Measurements from ENCODE around the gene SPINT2.
"Not testable (repeated sequence)": the region's sequence is repeated elsewhere in the genome, so short reads cannot be mapped to it uniquely, and the experiment has no call there.

The SPINT2 gene

DNA sequence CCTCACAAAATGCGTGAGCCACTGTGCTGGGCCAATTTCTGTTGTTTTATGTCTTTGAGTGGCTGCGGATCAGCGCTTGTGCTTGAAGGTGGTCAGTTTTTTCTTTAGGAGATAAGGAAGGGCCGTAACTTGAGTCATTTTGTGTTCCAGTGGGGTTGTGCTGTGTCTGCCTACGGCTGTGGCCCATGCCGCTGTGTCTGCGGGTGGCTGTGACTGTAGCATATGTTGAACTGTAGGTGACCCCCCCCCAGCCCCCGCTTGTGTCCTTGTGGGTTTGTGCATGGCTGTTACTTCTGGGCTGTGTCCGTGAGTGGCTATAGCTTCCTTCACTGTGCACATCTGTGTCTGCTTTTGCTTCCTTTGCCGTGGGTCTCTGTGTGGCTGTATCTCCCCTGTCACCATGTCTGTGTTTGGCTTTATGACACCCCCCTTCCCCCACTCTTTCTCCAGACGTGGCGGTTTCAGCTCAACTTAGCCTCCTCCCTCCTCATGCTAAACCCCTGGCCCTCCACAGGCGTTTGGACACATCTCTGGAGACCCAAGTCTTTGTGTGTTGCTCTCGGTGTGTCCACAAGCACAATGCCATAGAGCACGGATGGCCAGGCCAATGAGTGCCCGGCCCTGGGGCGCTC, 8.9 kb upstream of the SPINT2 start:
- H3K4me3 ChIP-seq (ENCODE audit: low read depth, low read length) = peak overlapping the region; percentile 39
- no peaks in the 10 kb centered on the region for H3K36me3 ChIP-seq (replicated peaks)
- DNase-seq = peak; percentile 67
- no peaks in the 10 kb centered on the region for H3K27me3 ChIP-seq (replicated peaks)
- in situ Hi-C loops (cut with HindIII; ENCODE audit: low pct_ligation_motif_present, low sequenced_read_pairs) = no loop called here
- TF ChIP-seq, protein P1, sequence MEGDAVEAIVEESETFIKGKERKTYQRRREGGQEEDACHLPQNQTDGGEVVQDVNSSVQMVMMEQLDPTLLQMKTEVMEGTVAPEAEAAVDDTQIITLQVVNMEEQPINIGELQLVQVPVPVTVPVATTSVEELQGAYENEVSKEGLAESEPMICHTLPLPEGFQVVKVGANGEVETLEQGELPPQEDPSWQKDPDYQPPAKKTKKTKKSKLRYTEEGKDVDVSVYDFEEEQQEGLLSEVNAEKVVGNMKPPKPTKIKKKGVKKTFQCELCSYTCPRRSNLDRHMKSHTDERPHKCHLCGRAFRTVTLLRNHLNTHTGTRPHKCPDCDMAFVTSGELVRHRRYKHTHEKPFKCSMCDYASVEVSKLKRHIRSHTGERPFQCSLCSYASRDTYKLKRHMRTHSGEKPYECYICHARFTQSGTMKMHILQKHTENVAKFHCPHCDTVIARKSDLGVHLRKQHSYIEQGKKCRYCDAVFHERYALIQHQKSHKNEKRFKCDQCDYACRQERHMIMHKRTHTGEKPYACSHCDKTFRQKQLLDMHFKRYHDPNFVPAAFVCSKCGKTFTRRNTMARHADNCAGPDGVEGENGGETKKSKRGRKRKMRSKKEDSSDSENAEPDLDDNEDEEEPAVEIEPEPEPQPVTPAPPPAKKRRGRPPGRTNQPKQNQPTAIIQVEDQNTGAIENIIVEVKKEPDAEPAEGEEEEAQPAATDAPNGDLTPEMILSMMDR (IDR thresholded peaks at IDR 0.05; ENCODE audit: low read depth, low read length, missing control alignments) = no peak
- H3K27ac ChIP-seq = no peak overlapping the region

DNA sequence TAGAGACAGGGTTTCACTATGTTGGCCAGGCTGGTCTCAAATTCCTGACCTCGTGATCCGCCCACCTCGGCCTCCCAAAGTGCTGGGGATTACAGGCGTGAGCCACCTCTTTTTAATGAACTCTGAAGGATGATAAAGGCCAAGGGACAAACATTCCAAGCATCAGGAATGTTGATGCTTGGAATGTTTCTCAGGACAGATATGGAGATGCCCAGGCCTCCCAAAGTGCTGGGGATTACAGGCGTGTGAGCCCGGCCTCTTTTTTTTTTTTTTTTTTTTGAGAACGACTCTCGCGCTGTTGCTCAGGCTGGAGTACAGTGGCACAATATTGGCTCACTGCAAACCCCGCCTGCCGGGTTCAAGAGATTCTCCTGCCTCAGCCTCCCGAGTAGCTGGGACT, 2.4 kb upstream of the SPINT2 start:
- H3K36me3 ChIP-seq (replicated peaks); H3K27ac ChIP-seq; H3K27me3 ChIP-seq (replicated peaks); DNase-seq; in situ Hi-C loops (cut with HindIII; ENCODE audit: low pct_ligation_motif_present, low sequenced_read_pairs); H3K4me3 ChIP-seq (ENCODE audit: low read depth, low read length): not testable (repeated sequence)

DNA sequence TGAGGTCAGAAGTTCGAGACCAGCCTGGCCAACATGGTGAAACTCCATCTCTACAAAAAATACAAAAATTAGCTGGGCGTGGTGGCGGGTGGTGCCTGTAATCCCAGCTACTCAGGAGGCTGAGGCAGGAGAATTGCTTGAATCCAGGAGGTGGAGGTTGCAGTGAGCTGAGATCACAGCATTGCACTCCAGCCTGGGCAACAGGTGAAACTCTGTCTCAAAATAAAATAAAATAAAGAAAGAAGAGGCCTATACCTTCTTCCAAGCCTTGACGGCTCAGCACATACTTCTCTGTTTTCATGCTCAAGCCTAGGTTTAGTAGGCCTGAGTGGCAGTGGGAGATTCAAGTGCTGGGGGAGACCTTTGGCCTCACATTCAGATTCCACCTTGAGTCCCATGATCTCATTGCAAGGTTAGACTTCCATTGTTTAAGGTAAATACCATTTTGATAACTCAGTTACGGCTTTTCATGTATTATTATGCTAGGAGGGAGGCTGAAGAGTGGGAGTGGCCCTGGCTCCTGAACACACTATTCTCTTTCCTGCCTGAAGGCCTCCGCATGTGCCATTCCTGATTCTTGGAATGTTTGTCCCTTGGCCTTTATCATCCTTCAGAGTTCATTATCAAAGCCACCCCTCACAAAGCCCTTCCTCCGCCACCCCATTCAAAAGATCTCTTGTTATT, 1.6 kb upstream of the SPINT2 start:
- Histone ChIP-seq H3K27me3 (replicated peaks) (no peaks in the 10 kb centered on the region), H3K4me3 (ENCODE audit: low read depth, low read length) (no peak overlapping the region), H3K27ac (no peak overlapping the region), H3K36me3 (replicated peaks) (no peaks in the 10 kb centered on the region)
- in situ Hi-C loops (cut with HindIII; ENCODE audit: low pct_ligation_motif_present, low sequenced_read_pairs) = no loop called here
- DNase-seq = no peak
- TF ChIP-seq, protein P1 (IDR thresholded peaks at IDR 0.05; ENCODE audit: low read depth, low read length, missing control alignments) = no peak

DNA sequence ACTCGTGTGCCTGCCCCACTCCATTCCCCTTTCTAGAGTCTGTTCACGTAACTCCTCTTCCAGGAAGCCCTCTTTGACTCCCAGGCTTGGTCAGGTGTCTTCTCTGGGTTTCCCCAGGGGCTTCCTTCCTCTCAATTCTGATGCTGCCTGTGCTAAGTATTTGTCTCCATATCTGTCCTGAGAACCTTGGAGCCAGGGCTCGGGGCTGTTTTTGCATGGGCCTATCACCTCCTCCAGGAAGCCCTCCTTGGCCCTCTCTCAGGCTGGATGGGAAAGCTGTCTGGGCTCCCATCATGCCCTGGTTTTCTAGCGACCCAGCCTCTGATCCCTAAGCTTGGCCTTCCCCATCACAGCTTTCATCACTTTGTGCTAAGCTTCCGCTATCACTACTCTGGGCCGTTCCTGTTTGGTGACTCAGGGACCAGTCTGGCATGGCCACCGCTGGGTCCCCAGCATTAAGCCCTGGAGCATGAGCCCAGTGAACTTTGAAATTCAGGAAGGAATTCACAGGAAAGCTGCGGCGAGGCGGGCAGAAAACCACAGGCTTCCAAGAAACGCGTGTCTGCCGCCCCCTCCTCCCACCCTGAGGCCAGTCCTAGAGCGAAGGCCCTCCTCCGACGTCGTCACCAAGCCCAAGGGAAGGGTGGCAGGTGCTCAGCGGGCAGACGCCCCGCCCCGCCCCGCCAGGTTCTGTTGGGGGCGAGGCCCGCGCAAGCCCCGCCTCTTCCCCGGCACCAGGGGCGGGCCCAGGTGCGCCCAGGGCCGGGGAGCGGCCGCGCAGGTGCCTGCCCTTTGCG, 486 bp upstream of the SPINT2 start:
- no peaks in the 10 kb centered on the region for H3K27me3 ChIP-seq (replicated peaks)
- TF ChIP-seq, protein P1 (IDR thresholded peaks at IDR 0.05; ENCODE audit: low read depth, low read length, missing control alignments) = no peak
- in situ Hi-C loops (cut with HindIII; ENCODE audit: low pct_ligation_motif_present, low sequenced_read_pairs) = no loop called here
- H3K27ac ChIP-seq = no peak overlapping the region
- DNase-seq = peak; percentile 63
- no peaks in the 10 kb centered on the region for H3K36me3 ChIP-seq (replicated peaks)
- H3K4me3 ChIP-seq (ENCODE audit: low read depth, low read length) = peak overlapping the region; percentile 47

DNA sequence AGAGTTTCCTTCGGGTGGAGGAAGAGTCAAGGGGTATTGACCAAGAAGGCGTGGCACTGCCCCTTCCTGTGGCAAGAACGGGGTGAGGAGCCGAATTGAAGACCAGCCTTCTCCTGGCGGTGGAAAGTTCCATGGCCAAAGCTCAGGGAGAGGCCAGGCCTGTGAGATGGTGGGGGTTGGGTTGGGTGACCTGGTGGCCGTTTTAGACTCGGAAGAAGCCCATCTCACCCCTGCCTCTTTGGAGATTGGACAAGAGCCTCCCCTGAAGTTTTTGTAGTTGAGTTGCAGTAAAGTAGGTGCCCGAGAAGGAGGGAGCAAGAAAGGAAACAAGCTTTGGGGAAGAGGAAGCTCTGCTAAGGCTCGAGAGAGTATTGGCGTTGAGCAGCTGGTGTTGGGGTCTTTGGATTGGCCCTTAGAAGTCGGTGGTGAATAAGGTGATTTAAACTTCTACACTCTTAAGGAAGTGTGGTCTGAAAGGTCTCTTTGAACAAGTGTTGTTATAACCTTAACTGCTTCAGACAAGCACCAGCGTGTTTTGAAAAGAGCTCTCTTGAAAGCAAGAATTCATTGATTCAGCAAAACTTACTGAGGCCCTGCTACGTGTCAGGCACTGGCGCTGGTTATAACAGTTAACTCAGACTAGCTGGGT, 964 bp downstream of the SPINT2 start:
- Histone ChIP-seq H3K27me3 (replicated peaks) (no peaks in the 10 kb centered on the region), H3K27ac (no peak overlapping the region), H3K36me3 (replicated peaks) (no peaks in the 10 kb centered on the region), H3K4me3 (ENCODE audit: low read depth, low read length) (no peak overlapping the region)
- DNase-seq = no peak
- in situ Hi-C loops (cut with HindIII; ENCODE audit: low pct_ligation_motif_present, low sequenced_read_pairs) = no loop called here
- TF ChIP-seq, protein P1 (IDR thresholded peaks at IDR 0.05; ENCODE audit: low read depth, low read length, missing control alignments) = no peak
